ENCODE data around the gene POPDC2. TPM values are rescaled to one million over a fixed set of nuclear protein-coding genes. Genes with fewer than 3 reads are reported as not detected.
"Not testable (repeated sequence)": the region's sequence is repeated elsewhere in the genome, so short reads cannot be mapped to it uniquely, and the experiment has no call there.

The POPDC2 gene
- total RNA-seq, 1 experiment from 2014 or later, result not detected

DNA sequence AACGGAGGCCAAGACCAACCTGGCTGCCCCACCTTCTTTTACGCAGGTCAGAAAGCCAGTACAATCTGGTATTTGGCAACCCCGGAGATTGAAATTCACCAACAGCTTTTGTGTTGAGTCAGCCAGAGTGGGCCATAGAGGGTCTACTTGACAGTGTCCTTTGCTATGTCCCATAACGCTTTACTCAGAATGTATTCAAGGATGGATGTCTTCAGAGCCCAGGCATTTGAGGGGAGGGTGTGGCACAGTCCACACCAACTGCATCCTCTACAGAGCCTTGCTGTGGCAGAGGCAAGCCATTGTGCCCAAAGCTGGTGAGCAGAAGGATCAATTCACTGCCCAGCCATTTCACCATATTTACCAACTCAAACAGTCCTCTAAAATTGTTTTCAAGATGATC is 44.3 kb downstream of the POPDC2 start:
- no peak for DNase-seq (ENCODE audit: low read depth)

DNA sequence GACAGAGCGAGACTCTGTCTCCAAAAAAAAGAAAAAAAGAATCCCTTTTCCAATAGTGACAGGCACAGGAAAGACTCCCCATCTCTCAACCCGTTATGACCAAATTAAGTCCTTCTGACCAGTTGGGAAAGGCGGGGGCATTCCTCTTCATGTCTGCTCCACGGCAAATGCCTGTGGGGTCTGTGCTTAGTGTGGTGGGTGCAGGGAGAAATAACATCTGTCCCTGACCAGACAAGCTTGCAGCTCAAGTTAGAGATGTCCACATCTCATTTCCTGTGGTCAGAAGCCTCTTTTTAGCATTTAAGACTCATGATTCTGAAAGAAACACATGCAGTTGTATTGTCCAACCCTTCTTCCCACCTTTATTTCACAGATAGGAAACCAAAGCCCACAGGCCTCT is 46.5 kb downstream of the POPDC2 start:
- DNase-seq (ENCODE audit: low read depth), result no peak

GRCh38 chr3:119613201-119613600 is 47.2 kb downstream of the POPDC2 start:
- no peak for DNase-seq (ENCODE audit: low read depth)

GRCh38 chr3:119611664-119612063 is 48.7 kb downstream of the POPDC2 start:
- no peak for DNase-seq (ENCODE audit: low read depth)

DNA sequence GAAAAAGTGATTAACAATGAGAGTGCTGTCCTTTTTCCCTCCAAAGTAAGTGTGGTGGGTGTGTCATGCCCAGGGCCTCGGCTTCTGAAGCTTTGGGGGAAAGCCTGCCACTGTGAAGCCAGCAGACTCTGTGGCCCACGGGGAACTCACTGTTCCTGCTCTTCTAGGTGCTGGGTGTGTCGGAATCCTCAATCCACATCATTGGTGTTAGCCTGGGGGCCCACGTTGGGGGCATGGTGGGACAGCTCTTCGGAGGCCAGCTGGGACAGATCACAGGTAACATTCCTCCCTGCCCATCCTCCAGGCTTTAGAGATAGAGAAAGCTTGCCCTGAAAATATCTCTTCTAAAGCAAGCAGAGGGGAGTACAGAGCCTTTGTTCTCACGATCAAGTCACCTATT is 51.1 kb downstream of the POPDC2 start:
- DNase-seq (ENCODE audit: low read depth), result no peak

GRCh38 chr3:119608405-119609000 is 51.9 kb downstream of the POPDC2 start:
- no peak for DNase-seq (ENCODE audit: low read depth)

DNA sequence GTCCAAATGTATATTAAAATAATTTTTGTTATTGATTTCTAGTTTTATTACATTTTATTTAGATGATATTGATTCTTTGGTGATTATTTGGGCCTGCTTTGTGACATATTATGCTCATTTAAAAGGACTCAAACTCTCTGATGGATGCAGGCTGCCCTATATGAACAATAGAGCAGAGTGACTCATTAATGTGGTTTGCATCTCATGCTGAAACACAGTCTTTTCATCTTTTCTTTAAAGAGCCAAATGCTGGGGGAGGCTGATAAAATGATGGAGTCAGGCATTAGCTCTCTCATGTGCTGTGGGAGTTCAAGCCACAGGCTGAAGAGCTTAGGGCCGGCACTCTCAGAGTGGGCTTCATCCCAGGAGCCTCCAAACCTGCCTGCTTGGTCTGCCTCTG is 55.5 kb downstream of the POPDC2 start:
- peak; percentile 73 for DNase-seq (ENCODE audit: low read depth)

DNA sequence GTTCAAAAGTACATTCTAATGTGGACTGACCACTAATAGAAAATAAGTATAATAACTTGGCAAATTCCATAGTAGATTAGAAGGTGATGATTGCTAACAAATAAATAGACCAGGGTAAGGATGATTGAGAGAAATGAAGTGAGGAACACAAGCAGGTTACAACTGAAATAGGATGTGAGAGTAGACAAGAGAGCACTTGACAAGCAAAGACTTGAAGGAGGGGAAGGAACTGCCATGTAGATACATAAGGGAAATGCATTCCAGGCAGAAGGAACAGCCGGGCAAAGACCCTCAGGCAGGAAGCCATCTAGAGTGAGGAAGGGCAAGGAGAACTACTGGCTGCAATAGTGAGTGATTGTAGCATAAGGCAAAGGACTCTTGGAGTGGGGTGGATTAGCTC is 57.7 kb downstream of the POPDC2 start:
- DNase-seq (ENCODE audit: low read depth), result no peak

DNA sequence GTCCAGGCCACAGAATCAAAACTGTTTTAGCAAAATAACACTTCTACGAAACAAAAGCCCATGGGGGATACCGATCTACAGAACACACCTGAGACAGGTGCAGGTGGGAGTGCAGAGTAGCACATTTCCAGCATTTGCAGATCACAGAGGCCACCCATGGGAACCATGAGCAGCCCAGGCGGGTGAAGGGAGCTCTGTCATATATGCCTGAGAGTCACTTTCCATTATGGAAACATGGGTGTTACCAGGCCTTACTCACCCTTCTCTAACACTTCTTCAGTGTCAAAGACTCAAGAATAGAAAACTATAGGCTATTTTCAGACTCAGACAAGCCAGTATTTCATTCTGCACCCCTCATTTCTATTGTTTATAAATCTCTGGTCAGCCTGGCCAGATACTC is 59.2 kb downstream of the POPDC2 start:
- DNase-seq (ENCODE audit: low read depth), result no peak

GRCh38 chr3:119600732-119601131 is 59.7 kb downstream of the POPDC2 start:
- peak; percentile 14 for DNase-seq (ENCODE audit: low read depth)

DNA sequence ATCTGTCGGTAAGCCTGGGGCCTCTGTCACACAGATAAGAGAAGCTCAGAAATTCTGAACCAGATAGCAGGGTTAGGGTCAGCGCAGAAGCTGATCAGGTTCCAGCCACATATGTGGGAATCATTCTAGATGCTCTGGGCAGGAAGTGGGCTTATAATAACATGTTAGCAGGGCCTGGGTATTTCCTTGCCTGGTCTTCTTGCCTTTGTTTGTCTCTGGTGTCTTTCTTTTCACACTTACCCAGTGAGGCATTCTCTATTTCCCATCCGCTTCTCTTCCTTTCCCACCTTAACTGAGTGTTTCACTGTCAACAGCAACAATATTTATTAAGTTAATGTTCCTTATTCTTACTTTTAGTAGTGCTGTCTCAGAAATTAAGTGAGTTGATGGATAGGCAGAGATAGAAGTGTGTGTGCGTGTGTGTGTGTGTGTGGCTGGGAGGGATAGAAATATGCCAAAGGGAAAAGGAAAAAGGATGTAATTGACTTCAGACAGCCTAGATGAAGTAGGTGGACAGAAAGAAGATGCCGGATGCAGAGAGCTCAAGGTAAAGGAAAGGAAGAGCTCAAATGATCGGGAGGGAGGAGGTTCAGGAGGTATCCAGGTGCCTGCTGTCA is 60.7 kb downstream of the POPDC2 start:
- no peak for DNase-seq (ENCODE audit: low read depth)

GRCh38 chr3:119598410-119599098 is 61.8 kb downstream of the POPDC2 start:
- no peak for DNase-seq (ENCODE audit: low read depth)

- no peak for DNase-seq (ENCODE audit: low read depth)
Measured at GRCh38 chr3:119597548-119598288, 62.7 kb downstream of the POPDC2 start, which contains the start of gene PLA1A. Gene PLA1A (plus strand): TSS chr3:119597885. CDS start chr3:119597914, 29 bp downstream.

GRCh38 chr3:119596398-119596797 is 64.0 kb downstream of the POPDC2 start:
- DNase-seq (ENCODE audit: low read depth), result peak; percentile 15

- DNase-seq (ENCODE audit: low read depth), result peak; percentile 98
Measured at GRCh38 chr3:119595639-119596334, 64.6 kb downstream of the POPDC2 start.

- DNase-seq (ENCODE audit: low read depth), result not testable (repeated sequence)
Measured at GRCh38 chr3:119594929-119595328, 65.5 kb downstream of the POPDC2 start.

DNA sequence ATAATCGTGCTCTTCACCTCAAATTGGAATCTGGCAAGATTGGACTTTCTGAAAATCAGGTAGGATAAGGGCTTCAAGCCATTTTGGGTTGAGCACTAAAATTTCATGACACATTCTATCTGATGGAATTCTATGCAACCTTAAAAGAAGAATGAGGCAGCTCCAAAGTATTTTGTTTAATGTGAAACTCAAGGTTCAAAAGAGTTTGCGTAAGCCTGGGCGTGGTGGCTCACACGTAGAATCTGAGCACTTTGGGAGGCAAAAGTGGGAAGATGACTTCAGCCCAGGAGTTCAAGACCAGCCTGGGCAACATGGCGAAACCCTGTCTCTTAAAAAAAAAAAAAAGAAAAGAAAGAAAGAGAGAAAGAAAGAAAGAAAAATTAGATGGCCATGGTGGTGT is 66.3 kb downstream of the POPDC2 start:
- no peak for DNase-seq (ENCODE audit: low read depth)

- DNase-seq (ENCODE audit: low read depth), result no peak
Measured at GRCh38 chr3:119592861-119593260, 67.5 kb downstream of the POPDC2 start.
